ENCODE results near the gene EXOC7. TPM values are rescaled to one million over a fixed set of nuclear protein-coding genes. Genes with fewer than 3 reads are reported as not detected.

EXOC7 gene
- total RNA-seq, 3 donors from 2014 or later (not counting 1 experiment from before 2014, with no cell fraction given), result 130 to 149 (median 142) TPM

DNA sequence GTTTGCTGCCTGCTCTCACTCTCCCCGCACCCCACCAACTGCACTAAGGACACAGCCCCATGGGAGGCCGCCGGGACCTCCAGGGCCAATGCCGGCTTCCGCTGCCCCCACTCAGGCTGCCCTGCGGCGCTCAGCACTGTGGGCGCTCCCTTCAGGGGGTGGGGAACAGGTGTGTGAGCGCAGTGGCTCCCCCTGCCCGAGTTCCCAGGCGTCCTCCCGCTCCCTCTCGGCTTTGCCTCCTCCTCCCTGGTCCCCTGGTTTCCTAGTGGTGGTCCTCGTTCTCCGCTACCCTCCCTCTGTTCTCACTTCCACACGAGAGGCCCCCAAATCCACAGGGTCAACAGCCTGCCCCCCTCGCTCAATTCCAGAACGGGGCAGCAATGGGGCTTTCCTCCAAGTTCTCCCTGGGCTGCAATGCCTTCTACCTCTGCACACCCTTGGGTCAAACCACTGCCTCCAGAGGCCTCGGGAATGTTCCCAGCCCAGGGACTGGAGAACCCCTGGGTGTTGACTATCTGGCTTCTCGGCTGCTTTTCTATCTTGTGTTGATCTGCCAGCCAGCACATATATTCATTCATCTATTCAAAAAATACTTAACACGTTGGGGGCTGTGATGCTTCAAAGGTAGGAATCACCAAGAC is 27.6 kb upstream of the EXOC7 start:
- Mint-ChIP-seq H3K9me3 (no peaks in the 10 kb centered on the region), H3K27me3 (ENCODE audit: low read depth in 2 of 2) (peaks cover 0 to 3% of the 10 kb centered on the region in 2 donors), H3K4me1 (peaks cover 0 to 22% of the 10 kb centered on the region in 2 donors), H3K27ac (no peak overlapping the region), H3K4me3 (no peak overlapping the region), H3K36me3 (no peaks in the 10 kb centered on the region)
- intact Hi-C loops (cut with micrococcal nuclease), result no loop called here
- DNase-seq (no peak), ATAC-seq (no peak)
- no peaks in the 10 kb centered on the region for H3K4me1 ChIP-seq (ENCODE audit: control insufficient read depth, insufficient read depth, low read length)
- H3K9me3 ChIP-seq (ENCODE audit: control insufficient read depth, insufficient read depth, low read length), result no peaks in the 10 kb centered on the region
- TF ChIP-seq, protein P1, sequence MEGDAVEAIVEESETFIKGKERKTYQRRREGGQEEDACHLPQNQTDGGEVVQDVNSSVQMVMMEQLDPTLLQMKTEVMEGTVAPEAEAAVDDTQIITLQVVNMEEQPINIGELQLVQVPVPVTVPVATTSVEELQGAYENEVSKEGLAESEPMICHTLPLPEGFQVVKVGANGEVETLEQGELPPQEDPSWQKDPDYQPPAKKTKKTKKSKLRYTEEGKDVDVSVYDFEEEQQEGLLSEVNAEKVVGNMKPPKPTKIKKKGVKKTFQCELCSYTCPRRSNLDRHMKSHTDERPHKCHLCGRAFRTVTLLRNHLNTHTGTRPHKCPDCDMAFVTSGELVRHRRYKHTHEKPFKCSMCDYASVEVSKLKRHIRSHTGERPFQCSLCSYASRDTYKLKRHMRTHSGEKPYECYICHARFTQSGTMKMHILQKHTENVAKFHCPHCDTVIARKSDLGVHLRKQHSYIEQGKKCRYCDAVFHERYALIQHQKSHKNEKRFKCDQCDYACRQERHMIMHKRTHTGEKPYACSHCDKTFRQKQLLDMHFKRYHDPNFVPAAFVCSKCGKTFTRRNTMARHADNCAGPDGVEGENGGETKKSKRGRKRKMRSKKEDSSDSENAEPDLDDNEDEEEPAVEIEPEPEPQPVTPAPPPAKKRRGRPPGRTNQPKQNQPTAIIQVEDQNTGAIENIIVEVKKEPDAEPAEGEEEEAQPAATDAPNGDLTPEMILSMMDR (IDR thresholded peaks at IDR 0.05), result no peak
- no peak overlapping the region for H3K27ac ChIP-seq (ENCODE audit: low read length)
- WGBS (ENCODE audit: insufficient coverage), result 88% methylated on average over 21 of the region's 21 CpGs
- no peaks in the 10 kb centered on the region for H3K27me3 ChIP-seq (ENCODE audit: control insufficient read depth, insufficient read depth, low read length)
- no peak overlapping the region for H3K4me3 ChIP-seq (ENCODE audit: low read length)
- no peaks in the 10 kb centered on the region for H3K36me3 ChIP-seq (ENCODE audit: control insufficient read depth, insufficient read depth, low read length)

DNA sequence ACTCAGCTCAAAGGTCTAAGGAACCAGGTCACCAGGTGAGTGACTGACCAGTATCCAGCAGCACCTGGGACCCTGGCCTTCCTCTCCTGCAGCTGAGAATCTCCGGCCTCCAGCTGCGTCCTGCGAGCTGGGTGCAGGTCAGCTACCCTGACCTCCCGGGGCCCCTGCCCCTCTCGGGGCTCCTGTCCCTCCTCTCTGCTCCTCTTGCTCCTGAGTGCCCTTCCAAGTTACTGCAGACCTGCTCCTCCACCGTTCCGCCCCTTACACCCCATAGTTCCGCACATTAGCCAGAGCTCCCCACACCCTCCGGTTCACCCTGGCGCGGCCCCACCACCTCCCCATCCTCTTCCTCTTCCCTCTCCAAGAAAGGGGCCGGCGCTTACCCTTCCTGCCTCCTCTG is 26.9 kb upstream of the EXOC7 start:
- Histone ChIP-seq H3K4me3 (ENCODE audit: low read length) (no peak overlapping the region), H3K27ac (ENCODE audit: low read length) (no peak overlapping the region), H3K9me3 (ENCODE audit: control insufficient read depth, insufficient read depth, low read length) (no peaks in the 10 kb centered on the region), H3K27me3 (ENCODE audit: control insufficient read depth, insufficient read depth, low read length) (no peaks in the 10 kb centered on the region), H3K4me1 (ENCODE audit: control insufficient read depth, insufficient read depth, low read length) (no peaks in the 10 kb centered on the region), H3K36me3 (ENCODE audit: control insufficient read depth, insufficient read depth, low read length) (no peaks in the 10 kb centered on the region)
- Mint-ChIP-seq H3K27me3 (ENCODE audit: low read depth in 2 of 2) (peaks cover 0 to 3% of the 10 kb centered on the region in 2 donors), H3K4me1 (peaks cover 0 to 21% of the 10 kb centered on the region in 2 donors), H3K27ac (no peak overlapping the region), H3K4me3 (no peak overlapping the region), H3K36me3 (no peaks in the 10 kb centered on the region), H3K9me3 (no peaks in the 10 kb centered on the region)
- intact Hi-C loops (cut with micrococcal nuclease), result no loop called here
- no peak for DNase-seq
- TF ChIP-seq, protein P1 (IDR thresholded peaks at IDR 0.05), result no peak
- ATAC-seq, result no peak
- 47% methylated on average over 13 of the region's 13 CpGs for WGBS (ENCODE audit: insufficient coverage)

DNA sequence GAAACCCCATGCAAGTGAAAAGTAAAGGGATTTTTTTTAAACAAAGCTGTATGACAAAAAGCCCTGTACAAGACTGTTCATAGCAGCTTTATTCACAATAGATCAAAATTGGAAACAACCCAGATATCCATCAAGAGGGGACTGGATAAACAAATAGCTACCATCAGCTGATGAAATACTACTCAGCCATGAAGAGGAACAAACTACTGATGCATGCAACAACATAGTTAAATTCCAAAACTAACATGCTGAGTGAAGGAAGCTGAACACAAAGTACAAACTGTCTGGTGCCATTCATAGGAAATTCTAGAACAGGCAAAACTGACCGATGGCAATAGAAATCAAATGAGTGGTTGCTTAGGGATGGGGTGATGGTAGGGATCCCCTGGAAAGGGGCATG is 22.3 kb upstream of the EXOC7 start:
- Histone ChIP-seq H3K9me3 (ENCODE audit: control insufficient read depth, insufficient read depth, low read length) (no peaks in the 10 kb centered on the region), H3K27ac (ENCODE audit: low read length) (no peak overlapping the region), H3K4me1 (ENCODE audit: control insufficient read depth, insufficient read depth, low read length) (peaks cover 12% of the 10 kb centered on the region), H3K36me3 (ENCODE audit: control insufficient read depth, insufficient read depth, low read length) (no peaks in the 10 kb centered on the region), H3K27me3 (ENCODE audit: control insufficient read depth, insufficient read depth, low read length) (no peaks in the 10 kb centered on the region), H3K4me3 (ENCODE audit: low read length) (no peak overlapping the region)
- no peak overlapping the region for H3K4me3 Mint-ChIP-seq
- WGBS (ENCODE audit: insufficient coverage), result 89% methylated on average over 1 of the region's 1 CpG
- TF ChIP-seq, protein P1 (IDR thresholded peaks at IDR 0.05), result no peak
- DNase-seq (no peak), ATAC-seq (no peak)
- no peaks in the 10 kb centered on the region for H3K9me3 Mint-ChIP-seq
- no peaks in the 10 kb centered on the region for H3K27me3 Mint-ChIP-seq (ENCODE audit: low read depth in 2 of 2)
- no peak overlapping the region for H3K27ac Mint-ChIP-seq
- H3K4me1 Mint-ChIP-seq, result peaks cover 0 to 22% of the 10 kb centered on the region in 2 donors
- H3K36me3 Mint-ChIP-seq, result no peaks in the 10 kb centered on the region
- intact Hi-C loops (cut with micrococcal nuclease), result no loop called here

DNA sequence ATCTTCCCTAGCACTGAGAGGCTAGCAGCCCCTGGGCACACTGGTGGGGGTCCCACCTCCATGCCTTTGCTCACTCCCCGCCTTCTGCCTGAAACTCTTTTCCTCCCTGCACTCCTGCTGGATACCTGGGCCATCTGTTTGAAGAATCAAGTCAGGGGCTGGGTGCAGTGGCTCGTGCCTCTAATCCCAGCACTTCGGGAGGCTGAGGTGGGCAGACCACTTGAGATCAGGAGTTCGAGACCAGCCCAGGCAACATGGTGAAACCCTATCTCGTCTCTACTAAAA is 21.7 kb upstream of the EXOC7 start:
- H3K27ac ChIP-seq (ENCODE audit: low read length), result no peak overlapping the region
- no peak overlapping the region for H3K27ac Mint-ChIP-seq
- no peaks in the 10 kb centered on the region for H3K27me3 Mint-ChIP-seq (ENCODE audit: low read depth in 2 of 2)
- ATAC-seq, result no peak
- H3K36me3 Mint-ChIP-seq, result no peaks in the 10 kb centered on the region
- H3K4me1 Mint-ChIP-seq, result peaks cover 0 to 19% of the 10 kb centered on the region in 2 donors
- WGBS (ENCODE audit: insufficient coverage), result 91% methylated on average over 5 of the region's 5 CpGs
- TF ChIP-seq, protein P1 (IDR thresholded peaks at IDR 0.05), result no peak
- intact Hi-C loops (cut with micrococcal nuclease), result no loop called here
- DNase-seq, result no peak
- H3K9me3 ChIP-seq (ENCODE audit: control insufficient read depth, insufficient read depth, low read length), result no peaks in the 10 kb centered on the region
- no peaks in the 10 kb centered on the region for H3K27me3 ChIP-seq (ENCODE audit: control insufficient read depth, insufficient read depth, low read length)
- H3K36me3 ChIP-seq (ENCODE audit: control insufficient read depth, insufficient read depth, low read length), result no peaks in the 10 kb centered on the region
- no peaks in the 10 kb centered on the region for H3K9me3 Mint-ChIP-seq
- no peak overlapping the region for H3K4me3 Mint-ChIP-seq
- peaks cover 14% of the 10 kb centered on the region for H3K4me1 ChIP-seq (ENCODE audit: control insufficient read depth, insufficient read depth, low read length)
- H3K4me3 ChIP-seq (ENCODE audit: low read length), result no peak overlapping the region

All from natural killer cell (primary cell).